HL-60 (cell line): Measurements from ENCODE around the gene ERC2.

ENCODE experiments used
- DNase-seq, 2 experiments: peaks; one replicate each; pipeline ENCODE4 v3.0.0-alpha.2; 2010 to 2020; ENCODE audit warnings: low read depth in 1 of 2, low spot score in 1 of 2
- H3K27ac ChIP-seq: fragments of 250-450 bp; sonication (Bioruptor Pico); replicated peaks from 2 replicates; pipeline ENCODE4 v1.5.1; 2020; ENCODE audit warnings: mild to moderate bottlenecking, moderate library complexity
- H3K27me3 ChIP-seq: fragments of 250-450 bp; sonication (Bioruptor Pico); 2 replicates; pipeline ENCODE4 v1.5.1; 2021; ENCODE audit warnings: mild to moderate bottlenecking, moderate library complexity; ENCODE audit not compliant: insufficient read depth, poor library complexity, severe bottlenecking
- H3K4me3 ChIP-seq: replicated peaks from 2 replicates; pipeline ENCODE4 v1.5.1; 2011; ENCODE audit warnings: mild to moderate bottlenecking, control low read depth, low read length; ENCODE audit not compliant: insufficient read depth
- CTCF ChIP-seq: IDR thresholded peaks from one replicate; pipeline ENCODE4 v1.5.1; 2011; ENCODE audit warnings: low read length, control low read depth, inconsistent platforms; ENCODE audit not compliant: insufficient read depth
- GABPA ChIP-seq: IDR thresholded peaks from 2 replicates; pipeline ENCODE4 v1.6.1; 2012; ENCODE audit warnings: low read depth
- POLR2AphosphoS5 ChIP-seq: IDR thresholded peaks from 2 replicates; pipeline ENCODE4 v1.6.1; 2012; ENCODE audit warnings: low read depth
- REST ChIP-seq: IDR thresholded peaks from 2 replicates; pipeline ENCODE4 v1.6.1; 2012; ENCODE audit warnings: low read depth; ENCODE audit not compliant: insufficient replicate concordance
- SPI1 ChIP-seq: IDR thresholded peaks from 2 replicates; pipeline ENCODE4 v1.6.1; 2012; ENCODE audit warnings: low read depth, mild to moderate bottlenecking, borderline replicate concordance

Gene ERC2

GRCh38 chr3:55937301-55937700 lies 531.0 kb downstream of the ERC2 start:
- no peak overlapping the region for H3K4me3 ChIP-seq
- DNase-seq = no peak
- H3K27ac ChIP-seq = no peak overlapping the region
- TF ChIP-seq REST = no peak
- no peak for TF ChIP-seq POLR2AphosphoS5
- TF ChIP-seq GABPA = no peak
- no peak for TF ChIP-seq SPI1
- no peak for TF ChIP-seq CTCF
- no peaks in the 10 kb centered on the region for H3K27me3 ChIP-seq

DNA sequence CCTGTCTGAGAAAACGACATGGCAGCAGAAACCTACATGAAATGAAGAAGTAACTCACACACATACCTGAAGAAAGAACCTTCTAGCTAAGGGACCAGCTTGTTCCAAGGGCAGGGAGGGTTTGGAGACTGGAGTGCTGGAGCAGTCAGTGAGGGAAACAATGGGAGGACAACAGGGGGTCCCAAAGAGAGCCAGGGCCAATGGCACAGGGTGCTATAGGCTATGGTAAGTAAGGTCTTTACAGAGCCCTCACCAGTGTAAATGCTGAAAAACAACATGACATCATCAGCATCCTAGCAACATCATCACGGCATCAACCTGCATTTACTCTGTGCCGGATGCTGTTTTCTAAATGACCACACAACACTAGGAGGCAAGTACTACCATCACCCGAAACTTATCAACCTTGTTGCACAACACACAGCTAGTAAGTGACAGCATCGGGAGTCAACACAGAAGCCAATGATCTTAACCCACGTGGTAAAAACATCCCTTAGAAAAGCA lies 531.7 kb downstream of the ERC2 start:
- DNase-seq = no peak
- H3K4me3 ChIP-seq = no peak overlapping the region
- no peaks in the 10 kb centered on the region for H3K27me3 ChIP-seq
- H3K27ac ChIP-seq = no peak overlapping the region
- TF ChIP-seq GABPA = no peak
- TF ChIP-seq CTCF = no peak
- no peak for TF ChIP-seq REST
- no peak for TF ChIP-seq SPI1

DNA sequence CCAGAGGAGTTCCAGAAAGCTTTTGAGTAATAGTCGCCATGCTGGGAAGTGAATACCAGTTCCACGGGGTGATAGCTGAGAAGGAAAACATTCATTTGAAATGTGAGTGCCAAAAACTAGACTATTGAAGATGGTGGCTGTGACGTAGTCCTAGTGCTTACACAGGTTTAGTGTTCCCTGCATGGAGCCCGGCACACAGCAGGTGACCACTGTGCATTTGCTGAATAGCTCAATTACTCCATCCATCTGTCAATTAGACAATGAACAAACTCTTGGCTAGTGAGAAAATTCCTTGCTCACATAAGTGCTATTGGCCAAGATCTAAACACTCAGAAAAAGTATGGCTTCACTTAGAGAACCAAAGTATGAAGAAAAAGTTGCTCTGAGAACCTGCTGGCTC lies 533.0 kb downstream of the ERC2 start:
- TF ChIP-seq GABPA = no peak
- TF ChIP-seq POLR2AphosphoS5 = no peak
- TF ChIP-seq CTCF = no peak
- no peak for TF ChIP-seq REST
- TF ChIP-seq SPI1 = no peak
- no peaks in the 10 kb centered on the region for H3K27me3 ChIP-seq
- no peak overlapping the region for H3K27ac ChIP-seq
- DNase-seq = no peak
- no peak overlapping the region for H3K4me3 ChIP-seq
